SK-N-MC (cell line): Measurements from ENCODE around the gene POTEF.

Experiments used
- EZH2 ChIP-seq: fragments of 200-600 bp; sonication (generic); IDR thresholded peaks from one replicate; pipeline ENCODE4 v1.6.1; 2017; ENCODE audit warnings: antibody characterized with exemption
- POLR2AphosphoS5 ChIP-seq: IDR thresholded peaks from 2 replicates; pipeline ENCODE4 v1.6.1; 2012; ENCODE audit warnings: mild to moderate bottlenecking, low read depth, low read length, borderline replicate concordance

DNA sequence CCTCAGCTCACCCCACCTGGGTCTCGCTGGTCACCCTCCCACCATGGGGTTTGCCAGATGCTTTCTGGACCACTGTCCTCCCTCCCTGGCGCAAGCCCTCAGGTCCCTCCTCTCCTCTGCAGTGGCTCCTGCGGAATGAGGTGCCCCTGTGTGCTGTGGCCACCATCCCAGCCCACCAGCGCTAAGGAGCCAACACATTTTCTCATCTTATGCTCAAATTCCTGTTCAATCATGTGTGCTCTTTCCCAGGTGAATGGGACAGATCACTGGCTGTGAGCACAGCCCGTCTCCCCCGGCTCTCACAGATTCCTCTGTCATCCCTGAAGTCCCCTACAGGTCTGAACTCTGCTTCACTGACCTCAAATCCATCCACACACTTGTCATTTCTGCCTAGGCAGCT is 31.1 kb upstream of the POTEF start:
- no peak for TF ChIP-seq POLR2AphosphoS5
- TF ChIP-seq EZH2, result no peak
